H1 (cell line): ENCODE measurements around the gene MCM8. TPM values are rescaled to one million over a fixed set of nuclear protein-coding genes. Genes with fewer than 3 reads are reported as not detected.

ENCODE experiments used
- CTCF ChIA-PET: fragments of 300-600 bp; sonication (Branson Sonifier 250); formaldehyde crosslinking; loops from one replicate; lab custom pipeline; 2021; ENCODE audit not compliant: partially characterized antibody; lab: Charles Lee
- POLR2A ChIA-PET: fragments of 300-600 bp; sonication (Branson Sonifier 250); formaldehyde crosslinking; loops from one replicate; lab custom pipeline; 2021; ENCODE audit warnings: inconsistent platforms; ENCODE audit not compliant: partially characterized antibody; lab: Charles Lee
- DNase-seq, 2 experiments: peaks; one replicate each; pipeline versions ENCODE4 v3.0.0 to v3.0.0-alpha.2; 2010 to 2022; ENCODE audit warnings: low spot score in 2 of 2, low read depth in 1 of 2, mixed read lengths in 1 of 2
- FAIRE-seq: peaks from 2 replicates; lab custom pipeline; 2011; peaks lifted over from hg19 to GRCh38; lab: Jason Lieb, UNC
- H2AFZ ChIP-seq: 2 replicates; pipeline ENCODE4 v1.8.1; 2012; ENCODE audit warnings: low read length, inconsistent platforms
- H2AK5ac ChIP-seq: 2 replicates; pipeline ENCODE4 v1.6.1; 2013; ENCODE audit warnings: low read depth, low read length
- H2BK120ac ChIP-seq: replicated peaks from 2 replicates; pipeline ENCODE3; 2013; ENCODE audit warnings: low read depth, low read length, inconsistent platforms
- H2BK12ac ChIP-seq: 2 replicates; pipeline ENCODE4 v1.6.1; 2013; ENCODE audit warnings: low read depth, low read length
- H2BK15ac ChIP-seq: 2 replicates; pipeline ENCODE4 v1.6.1; 2013; ENCODE audit warnings: low read length
- H2BK20ac ChIP-seq: 2 replicates; pipeline ENCODE4 v1.6.1; 2013; ENCODE audit warnings: low read length
- H2BK5ac ChIP-seq: 2 replicates; pipeline ENCODE4 v1.6.1; 2013; ENCODE audit warnings: low read depth, low read length
- H3K14ac ChIP-seq: 2 replicates; pipeline ENCODE4 v1.6.1; 2013; ENCODE audit warnings: inconsistent platforms; ENCODE audit not compliant: insufficient read length
- H3K18ac ChIP-seq: 2 replicates; pipeline ENCODE4 v1.6.1; 2013; ENCODE audit warnings: low read length; ENCODE audit errors: extremely low read depth
- H3K23ac ChIP-seq: 2 replicates; pipeline ENCODE4 v1.6.1; 2013; ENCODE audit warnings: inconsistent platforms; ENCODE audit not compliant: insufficient read length
- H3K23me2 ChIP-seq: 2 replicates; pipeline ENCODE4 v1.6.1; 2013; ENCODE audit warnings: low read depth, low read length
- H3K27ac ChIP-seq: 2 replicates; pipeline ENCODE4 v1.6.1; 2011; ENCODE audit warnings: low read depth, low read length, inconsistent platforms
- H3K27me3 ChIP-seq, 4 experiments: replicated peaks in 1 of 4; 1 replicate in 1 of 4; 2 replicates in 3 of 4; pipeline versions ENCODE4 v1.6.1 to v1.8.1; 2011 to 2013; ENCODE audit warnings: low read length in 3 of 4, mild to moderate bottlenecking in 3 of 4, inconsistent platforms in 2 of 4, mixed read lengths in 2 of 4, moderate library complexity in 1 of 4; ENCODE audit not compliant: control insufficient read depth in 3 of 4, insufficient read depth in 3 of 4; ENCODE audit errors: extremely low read depth in 1 of 4
- H3K36me3 ChIP-seq, 4 experiments: 2 replicates each; pipeline versions ENCODE4 v1.6.1 to v1.8.1; 2011 to 2013; ENCODE audit warnings: mild to moderate bottlenecking in 4 of 4, low read length in 3 of 4, moderate library complexity in 2 of 4, control low read depth in 1 of 4, inconsistent platforms in 1 of 4; ENCODE audit not compliant: insufficient read depth in 4 of 4, control insufficient read depth in 2 of 4
- H3K4ac ChIP-seq: replicated peaks from 2 replicates; pipeline ENCODE3; 2013; ENCODE audit warnings: low read length, low read depth, mixed read lengths, inconsistent platforms; ENCODE audit not compliant: insufficient read length
- H3K4me1 ChIP-seq, 4 experiments: replicated peaks in 1 of 4; 1 replicate in 1 of 4; 2 replicates in 3 of 4; pipeline versions ENCODE4 v1.6.1 to v1.8.1; 2011 to 2013; ENCODE audit warnings: low read length in 3 of 4, inconsistent platforms in 2 of 4, mixed read lengths in 1 of 4; ENCODE audit not compliant: insufficient read depth in 4 of 4, control insufficient read depth in 3 of 4
- H3K4me2 ChIP-seq, 2 experiments: 2 replicates each; pipeline versions ENCODE4 v1.6.1 to v1.8.1; 2011 to 2013; ENCODE audit warnings: low read depth in 2 of 2, low read length in 2 of 2, control low read depth in 1 of 2, inconsistent platforms in 1 of 2, mild to moderate bottlenecking in 1 of 2; ENCODE audit not compliant: insufficient read depth in 1 of 2
- H3K4me3 ChIP-seq, 4 experiments: fragments of 200-600, 300-600 bp in 1 of 4; sonication (generic), shearing (Covaris generic), sonication (Bioruptor Twin) in 1 of 4; 2 replicates each; pipeline versions ENCODE4 v1.5.1 to v1.8.1; 2011 to 2016; ENCODE audit warnings: low read length in 4 of 4, low read depth in 3 of 4, control low read depth in 2 of 4, inconsistent platforms in 2 of 4, mild to moderate bottlenecking in 2 of 4, mixed read lengths in 1 of 4, moderate library complexity in 1 of 4; ENCODE audit not compliant: insufficient read depth in 2 of 4; ENCODE audit errors: extremely low read depth in 1 of 4
- H3K56ac ChIP-seq: replicated peaks from 2 replicates; pipeline ENCODE3; 2013; ENCODE audit warnings: low read depth, mild to moderate bottlenecking, mixed read lengths, low read length, inconsistent platforms; ENCODE audit not compliant: insufficient read length
- H3K79me1 ChIP-seq: 2 replicates; pipeline ENCODE4 v1.6.1; 2013; ENCODE audit warnings: low read depth, low read length, control low read depth
- H3K79me2 ChIP-seq, 2 experiments: 2 replicates each; pipeline versions ENCODE4 v1.6.1 to v1.8.1; 2012 to 2013; ENCODE audit warnings: low read length in 2 of 2, mild to moderate bottlenecking in 2 of 2, inconsistent platforms in 1 of 2; ENCODE audit not compliant: insufficient read depth in 2 of 2, control insufficient read depth in 1 of 2
- H3K9ac ChIP-seq, 4 experiments: replicated peaks in 1 of 4; 1 replicate in 1 of 4; 2 replicates in 3 of 4; pipeline versions ENCODE4 v1.6.1 to v1.8.1; 2011 to 2013; ENCODE audit warnings: low read depth in 3 of 4, low read length in 3 of 4, control low read depth in 2 of 4, mild to moderate bottlenecking in 2 of 4, moderate library complexity in 2 of 4, inconsistent platforms in 1 of 4; ENCODE audit errors: extremely low read depth in 1 of 4
- H3K9me3 ChIP-seq, 2 experiments: 2 replicates each; pipeline versions ENCODE4 v1.6.1 to v1.8.1; 2012 to 2013; ENCODE audit warnings: mild to moderate bottlenecking in 2 of 2, moderate library complexity in 2 of 2, control low read depth in 1 of 2, inconsistent platforms in 1 of 2, low read depth in 1 of 2, low read length in 1 of 2, mixed read lengths in 1 of 2; ENCODE audit not compliant: insufficient read depth in 2 of 2
- H4K20me1 ChIP-seq, 2 experiments: replicated peaks in 1 of 2; 2 replicates each; pipeline versions ENCODE3 to v1.8.1; 2011 to 2013; ENCODE audit warnings: inconsistent platforms in 2 of 2, low read length in 2 of 2, mild to moderate bottlenecking in 1 of 2; ENCODE audit not compliant: insufficient read depth in 2 of 2, control insufficient read depth in 1 of 2
- H4K5ac ChIP-seq: 2 replicates; pipeline ENCODE4 v1.6.1; 2013; ENCODE audit warnings: low read length, low read depth, mixed read lengths, inconsistent platforms; ENCODE audit not compliant: insufficient read length
- H4K8ac ChIP-seq: 2 replicates; pipeline ENCODE4 v1.8.0; 2013; ENCODE audit warnings: mild to moderate bottlenecking, moderate library complexity, low read length, inconsistent platforms; ENCODE audit not compliant: insufficient read depth; ENCODE audit errors: extremely low read depth
- H4K91ac ChIP-seq: replicated peaks from 2 replicates; pipeline ENCODE3; 2013; ENCODE audit warnings: low read length, mixed read lengths, inconsistent platforms; ENCODE audit not compliant: insufficient read length
- CEBPB ChIP-seq: IDR thresholded peaks from 2 replicates; pipeline ENCODE4 v1.6.1; 2012; ENCODE audit warnings: low read depth, low read length
- CHD1 ChIP-seq: IDR thresholded peaks from 2 replicates; pipeline ENCODE4 v1.6.1; 2012; ENCODE audit warnings: low read depth, low read length, improper control_type of control experiment
- MAFK ChIP-seq: IDR thresholded peaks from 2 replicates; pipeline ENCODE4 v1.6.1; 2012; ENCODE audit warnings: low read depth, mild to moderate bottlenecking, improper control_type of control experiment, low read length
- PHF8 ChIP-seq: fragments of 200-600 bp; sonication (generic); conservative IDR thresholded peaks from 2 replicates; pipeline ENCODE4 v1.7.1; 2012; ENCODE audit warnings: low read depth, mild to moderate bottlenecking, inconsistent platforms, low read length, moderate library complexity
- POU5F1 ChIP-seq: IDR thresholded peaks from 2 replicates; pipeline ENCODE4 v1.6.1; 2011; ENCODE audit warnings: low read depth, mild to moderate bottlenecking, low read length, moderate library complexity
- WGBS, 2 experiments: shearing (Covaris generic) in 1 of 2; methylation state at CpG; one replicate each; pipeline versions ENCODE4 v1.1.6 to v1.1.7; 2013 to 2015; ENCODE audit warnings: low lambda C conversion rate in 2 of 2, mixed read lengths in 2 of 2, inconsistent platforms in 1 of 2, low coverage in 1 of 2, missing lambda C conversion rate in 1 of 2; ENCODE audit not compliant: insufficient replicate concordance in 2 of 2, insufficient coverage in 1 of 2, insufficient read length in 1 of 2; ENCODE audit errors: extremely low coverage in 1 of 2, missing lambda C conversion rate in 1 of 2; 5-methylcytosine and 5-hydroxymethylcytosine counted together
- polyA plus RNA-seq, 7 experiments: library from polyadenylated mRNA; depleted of rRNA in 3 of 7; stranded (reverse) in 5 of 7; unstranded in 2 of 7; fragments of >200 nt in 5 of 7; fragments of 200-250 nt in 2 of 7; gene quantifications; 1 replicate in 5 of 7; 2 replicates in 1 of 7; 4 replicates in 1 of 7; pipeline versions ENCODE4 v1.2.1 to v1.2.3, GENCODE V29; 2011 to 2013; ENCODE audit warnings: missing spikeins in 2 of 7, mixed read lengths in 2 of 7
- total RNA-seq: library from RNA; stranded (reverse); fragmentation: NEBNext Ultra II Directional; extraction: Animal tissue kit (Norgen Biotek cat#: 25700); gene quantifications from 2 replicates; pipeline ENCODE4 v1.2.1, GENCODE V29; 2021

The MCM8 gene
- total and polyA plus RNA-seq, 2 of the 8 experiments (the other 6 are each of a cell fraction or from before 2014, with no cell fraction given): 7.1 to 31.9 TPM

GRCh38 chr20:6034134-6034969 is 83.9 kb downstream of the MCM8 start:
- no peak overlapping the region for H4K91ac ChIP-seq
- POLR2A ChIA-PET: interaction anchor here (2.2 kb wide), 1 partner anchor 9 kb away, joined by 8 read pairs; no protein-coding TSS in a partner anchor
- H3K79me2 ChIP-seq: no peaks in the 10 kb centered on the region
- no peaks in the 10 kb centered on the region for H3K4me1 ChIP-seq
- no peak overlapping the region for H3K27ac ChIP-seq
- WGBS, 2 experiments: 85% methylated on average over 2 of the region's 2 CpGs; no CpG with 5 or more reads in 1 of the 2 experiments
- H3K27me3 ChIP-seq: no peaks in the 10 kb centered on the region
- H3K9ac ChIP-seq: no peak overlapping the region
- no peak overlapping the region for H3K23ac ChIP-seq
- H2BK120ac ChIP-seq: no peak overlapping the region
- H3K9me3 ChIP-seq: no peaks in the 10 kb centered on the region
- H2BK5ac ChIP-seq: no peak overlapping the region
- H3K18ac ChIP-seq: no peak overlapping the region
- no peak overlapping the region for H4K5ac ChIP-seq
- H3K4me3 ChIP-seq: no peak overlapping the region
- H3K4ac ChIP-seq: no peak overlapping the region
- H3K36me3 ChIP-seq: peaks cover 0 to 32% (median 21%) of the 10 kb centered on the region in 4 experiments; a peak in 7 of 8 replicates
- H2AK5ac ChIP-seq: no peak overlapping the region
- TF ChIP-seq POU5F1: no peak
- no peak for TF ChIP-seq CHD1
- TF ChIP-seq MAFK: no peak
- no peak for TF ChIP-seq PHF8
- TF ChIP-seq CEBPB: no peak
- H4K8ac ChIP-seq: no peak overlapping the region
- DNase-seq (no peak), FAIRE-seq (no peak)
- no peaks in the 10 kb centered on the region for H3K23me2 ChIP-seq
- peaks cover 0 to 2% of the 10 kb centered on the region in 2 experiments for H4K20me1 ChIP-seq
- no peak overlapping the region for H3K4me2 ChIP-seq
- no peak overlapping the region for H2BK15ac ChIP-seq
- no peak overlapping the region for H2BK20ac ChIP-seq
- no peak overlapping the region for H3K14ac ChIP-seq
- H3K79me1 ChIP-seq: no peaks in the 10 kb centered on the region
- no peak overlapping the region for H3K56ac ChIP-seq
- CTCF ChIA-PET: interaction anchor here (0.9 to 1.3 kb wide), 2 partner anchors 38 to 40 kb away, joined by 3 to 4 read pairs; no protein-coding TSS in a partner anchor
- H2BK12ac ChIP-seq: no peak overlapping the region
- H2AFZ ChIP-seq: no peak overlapping the region
